HepG2 (cell line): ENCODE results near the gene CA11. TPM values are rescaled to one million over a fixed set of nuclear protein-coding genes. Genes with fewer than 3 reads are reported as not detected.

Source experiments
- AGO2 ChIP-seq: fragments of 200-400 bp; formaldehyde crosslinking; optimal IDR thresholded peaks from 2 replicates; pipeline ENCODE3; 2017; ENCODE audit warnings: mild to moderate bottlenecking, low read depth, low read length, moderate library complexity
- CHD2 ChIP-seq: IDR thresholded peaks from 2 replicates; pipeline ENCODE4 v1.6.1; 2011; ENCODE audit warnings: low read depth, low read length, improper control_type of control experiment
- NONO ChIP-seq, 2 experiments: fragments of 450-650 bp in 1 of 2; sonication (generic) in 1 of 2; formaldehyde crosslinking in 1 of 2; IDR thresholded peaks in 1 of 2; conservative IDR thresholded peaks in 1 of 2; 2 replicates each; pipeline versions ENCODE4 v1.6.1 to v1.8.0; 2017 to 2022; ENCODE audit warnings: mild to moderate bottlenecking in 1 of 2, missing genetic modification reagents in 1 of 2, moderate library complexity in 1 of 2
- PHF20 ChIP-seq: sonication (generic); formaldehyde crosslinking; IDR thresholded peaks from 2 replicates; pipeline ENCODE4 v1.5.0; 2020; ENCODE audit warnings: mild to moderate bottlenecking, missing genetic modification reagents
- PHF8 ChIP-seq: sonication (generic); formaldehyde crosslinking; IDR thresholded peaks from 2 replicates; pipeline ENCODE4 v1.5.0; 2020; ENCODE audit warnings: missing genetic modification reagents
- PPARG ChIP-seq: conservative IDR thresholded peaks from 2 replicates; pipeline ENCODE4 v1.6.1; 2016; ENCODE audit warnings: missing biosample characterization, missing genetic modification reagents
- ZFP90 ChIP-seq: sonication (generic); formaldehyde crosslinking; IDR thresholded peaks from 2 replicates; pipeline ENCODE4 v1.8.0; 2022; ENCODE audit warnings: missing genetic modification reagents, mild to moderate bottlenecking, inconsistent platforms, borderline replicate concordance
- ZNF138 ChIP-seq: sonication (generic); formaldehyde crosslinking; IDR thresholded peaks from 2 replicates; pipeline ENCODE4 v1.5.0; 2020; ENCODE audit warnings: mild to moderate bottlenecking, low read depth, missing genetic modification reagents
- polyA plus RNA-seq, 8 experiments: library from polyadenylated mRNA; depleted of rRNA in 3 of 8; stranded (reverse) in 7 of 8; unstranded in 1 of 8; fragments of >200 nt; fragmentation: Illumina TruSeq in 4 of 8; extraction: Trizol in 4 of 8; gene quantifications; 2 replicates each; pipeline versions ENCODE4 v1.2.1 to v1.2.3, GENCODE V29; 2011 to 2016; ENCODE audit warnings: low read depth in 4 of 8, missing spikeins in 1 of 8, mixed read lengths in 1 of 8; ENCODE audit not compliant: insufficient read depth in 1 of 8
- total RNA-seq, 5 experiments: library from RNA; depleted of rRNA; stranded (reverse); fragments of >200 nt; fragmentation: Illumina TruSeq; extraction: Trizol; gene quantifications; 2 replicates each; pipeline ENCODE4 v1.2.3, GENCODE V29; 2016; ENCODE audit warnings: low read depth in 1 of 5
- TF ChIP-seq, protein P1 (sequence below): sonication (generic); formaldehyde crosslinking; IDR thresholded peaks from 2 replicates; pipeline ENCODE4 v1.8.0; 2022; ENCODE audit warnings: mild to moderate bottlenecking, missing genetic modification reagents, moderate library complexity
- TF ChIP-seq, protein P2 (sequence below): sonication (generic); formaldehyde crosslinking; IDR thresholded peaks from 2 replicates; pipeline ENCODE4 v1.5.0; 2020; ENCODE audit warnings: missing genetic modification reagents, mild to moderate bottlenecking, borderline replicate concordance
- TF ChIP-seq, protein P3 (sequence below): sonication (generic); formaldehyde crosslinking; IDR thresholded peaks from 2 replicates; pipeline ENCODE4 v1.5.0; 2020; ENCODE audit warnings: missing genetic modification reagents
- TF ChIP-seq, protein P4 (sequence below): sonication (generic); formaldehyde crosslinking; IDR thresholded peaks from 2 replicates; pipeline ENCODE4 v1.8.1; 2023; ENCODE audit warnings: mild to moderate bottlenecking, missing genetic modification reagents
- TF ChIP-seq, protein P5 (sequence below), 2 experiments: fragments of 450-650 bp in 1 of 2; sonication (generic) in 1 of 2; formaldehyde crosslinking in 1 of 2; IDR thresholded peaks; 2 replicates each; pipeline versions ENCODE4 v1.6.1 to v1.8.0; 2016 to 2022; ENCODE audit warnings: antibody characterized with exemption in 1 of 2, mild to moderate bottlenecking in 1 of 2, missing genetic modification reagents in 1 of 2

CA11 gene
- total and polyA plus RNA-seq, 2 of the 13 experiments (the other 11 are each of a cell fraction or from before 2014, with no cell fraction given) = 0.41 to 0.58 TPM

DNA sequence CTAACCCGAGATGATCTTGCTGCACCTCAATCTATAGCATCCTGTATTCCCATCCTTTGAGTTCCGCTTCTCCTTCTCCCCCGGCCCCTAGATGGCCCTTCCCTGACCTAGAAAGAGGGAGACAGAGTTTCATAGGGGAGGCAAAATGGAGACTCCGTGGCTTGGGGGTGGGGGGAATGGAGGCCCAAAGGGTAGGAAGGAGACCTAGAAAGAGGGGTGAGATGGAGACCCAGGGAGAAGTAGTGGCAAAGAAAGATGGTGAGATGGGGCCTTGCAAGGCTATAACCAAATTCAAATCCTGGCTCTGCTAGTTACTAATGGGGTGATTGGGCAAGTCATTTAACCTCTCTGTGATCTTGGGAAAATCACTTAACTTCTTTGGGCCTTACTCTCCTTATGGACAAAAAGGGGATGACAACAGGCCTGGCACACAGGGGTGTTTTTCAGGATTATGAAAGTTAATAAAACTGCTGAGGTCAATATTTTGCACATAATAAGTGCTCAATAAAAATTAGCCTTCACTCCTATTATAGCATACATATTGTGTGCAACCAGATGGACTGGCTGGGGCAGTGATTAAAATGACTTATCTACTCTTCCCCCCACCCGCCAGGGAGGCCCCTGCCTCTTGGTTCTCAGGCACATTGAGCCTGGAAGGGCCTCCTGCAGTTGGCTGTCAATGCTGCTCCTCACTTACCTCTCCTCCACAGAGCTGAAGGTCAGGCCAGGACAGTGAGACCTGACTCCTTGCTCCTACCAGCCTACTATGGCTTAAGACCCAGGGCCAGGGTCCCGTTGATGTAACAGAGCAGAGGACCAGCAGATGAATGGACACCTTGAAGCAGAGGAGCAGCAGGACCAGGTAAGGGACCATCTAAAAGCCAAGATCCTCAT is 26.0 kb downstream of the CA11 start (continued):
- TF ChIP-seq CHD2 (no peak), NONO (IDR thresholded peaks at IDR 0.05) (no peak), NONO (CRISPR knock-in tag; conservative IDR thresholded peaks at IDR 0.05) (no peak), AGO2 (no peak), PHF8 (no peak), PPARG (no peak), PHF20 (CRISPR knock-in tag) (no peak), ZFP90 (CRISPR knock-in tag) (no peak), ZNF138 (CRISPR knock-in tag) (no peak)
- TF ChIP-seq, protein P1, sequence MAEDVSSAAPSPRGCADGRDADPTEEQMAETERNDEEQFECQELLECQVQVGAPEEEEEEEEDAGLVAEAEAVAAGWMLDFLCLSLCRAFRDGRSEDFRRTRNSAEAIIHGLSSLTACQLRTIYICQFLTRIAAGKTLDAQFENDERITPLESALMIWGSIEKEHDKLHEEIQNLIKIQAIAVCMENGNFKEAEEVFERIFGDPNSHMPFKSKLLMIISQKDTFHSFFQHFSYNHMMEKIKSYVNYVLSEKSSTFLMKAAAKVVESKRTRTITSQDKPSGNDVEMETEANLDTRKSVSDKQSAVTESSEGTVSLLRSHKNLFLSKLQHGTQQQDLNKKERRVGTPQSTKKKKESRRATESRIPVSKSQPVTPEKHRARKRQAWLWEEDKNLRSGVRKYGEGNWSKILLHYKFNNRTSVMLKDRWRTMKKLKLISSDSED (CRISPR knock-in tag) = no peak
- TF ChIP-seq, protein P2, sequence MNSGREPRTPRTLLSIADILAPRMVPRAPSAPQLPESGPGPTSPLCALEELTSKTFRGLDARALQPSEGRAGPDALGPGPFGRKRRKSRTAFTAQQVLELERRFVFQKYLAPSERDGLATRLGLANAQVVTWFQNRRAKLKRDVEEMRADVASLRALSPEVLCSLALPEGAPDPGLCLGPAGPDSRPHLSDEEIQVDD (CRISPR knock-in tag) = no peak
- TF ChIP-seq, protein P3, sequence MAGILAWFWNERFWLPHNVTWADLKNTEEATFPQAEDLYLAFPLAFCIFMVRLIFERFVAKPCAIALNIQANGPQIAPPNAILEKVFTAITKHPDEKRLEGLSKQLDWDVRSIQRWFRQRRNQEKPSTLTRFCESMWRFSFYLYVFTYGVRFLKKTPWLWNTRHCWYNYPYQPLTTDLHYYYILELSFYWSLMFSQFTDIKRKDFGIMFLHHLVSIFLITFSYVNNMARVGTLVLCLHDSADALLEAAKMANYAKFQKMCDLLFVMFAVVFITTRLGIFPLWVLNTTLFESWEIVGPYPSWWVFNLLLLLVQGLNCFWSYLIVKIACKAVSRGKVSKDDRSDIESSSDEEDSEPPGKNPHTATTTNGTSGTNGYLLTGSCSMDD = no peak
- TF ChIP-seq, protein P4, sequence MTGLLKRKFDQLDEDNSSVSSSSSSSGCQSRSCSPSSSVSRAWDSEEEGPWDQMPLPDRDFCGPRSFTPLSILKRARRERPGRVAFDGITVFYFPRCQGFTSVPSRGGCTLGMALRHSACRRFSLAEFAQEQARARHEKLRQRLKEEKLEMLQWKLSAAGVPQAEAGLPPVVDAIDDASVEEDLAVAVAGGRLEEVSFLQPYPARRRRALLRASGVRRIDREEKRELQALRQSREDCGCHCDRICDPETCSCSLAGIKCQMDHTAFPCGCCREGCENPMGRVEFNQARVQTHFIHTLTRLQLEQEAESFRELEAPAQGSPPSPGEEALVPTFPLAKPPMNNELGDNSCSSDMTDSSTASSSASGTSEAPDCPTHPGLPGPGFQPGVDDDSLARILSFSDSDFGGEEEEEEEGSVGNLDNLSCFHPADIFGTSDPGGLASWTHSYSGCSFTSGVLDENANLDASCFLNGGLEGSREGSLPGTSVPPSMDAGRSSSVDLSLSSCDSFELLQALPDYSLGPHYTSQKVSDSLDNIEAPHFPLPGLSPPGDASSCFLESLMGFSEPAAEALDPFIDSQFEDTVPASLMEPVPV (CRISPR knock-in tag) = peak; percentile 19; the same call in 1 of the 2 replicates
- TF ChIP-seq, protein P5, sequence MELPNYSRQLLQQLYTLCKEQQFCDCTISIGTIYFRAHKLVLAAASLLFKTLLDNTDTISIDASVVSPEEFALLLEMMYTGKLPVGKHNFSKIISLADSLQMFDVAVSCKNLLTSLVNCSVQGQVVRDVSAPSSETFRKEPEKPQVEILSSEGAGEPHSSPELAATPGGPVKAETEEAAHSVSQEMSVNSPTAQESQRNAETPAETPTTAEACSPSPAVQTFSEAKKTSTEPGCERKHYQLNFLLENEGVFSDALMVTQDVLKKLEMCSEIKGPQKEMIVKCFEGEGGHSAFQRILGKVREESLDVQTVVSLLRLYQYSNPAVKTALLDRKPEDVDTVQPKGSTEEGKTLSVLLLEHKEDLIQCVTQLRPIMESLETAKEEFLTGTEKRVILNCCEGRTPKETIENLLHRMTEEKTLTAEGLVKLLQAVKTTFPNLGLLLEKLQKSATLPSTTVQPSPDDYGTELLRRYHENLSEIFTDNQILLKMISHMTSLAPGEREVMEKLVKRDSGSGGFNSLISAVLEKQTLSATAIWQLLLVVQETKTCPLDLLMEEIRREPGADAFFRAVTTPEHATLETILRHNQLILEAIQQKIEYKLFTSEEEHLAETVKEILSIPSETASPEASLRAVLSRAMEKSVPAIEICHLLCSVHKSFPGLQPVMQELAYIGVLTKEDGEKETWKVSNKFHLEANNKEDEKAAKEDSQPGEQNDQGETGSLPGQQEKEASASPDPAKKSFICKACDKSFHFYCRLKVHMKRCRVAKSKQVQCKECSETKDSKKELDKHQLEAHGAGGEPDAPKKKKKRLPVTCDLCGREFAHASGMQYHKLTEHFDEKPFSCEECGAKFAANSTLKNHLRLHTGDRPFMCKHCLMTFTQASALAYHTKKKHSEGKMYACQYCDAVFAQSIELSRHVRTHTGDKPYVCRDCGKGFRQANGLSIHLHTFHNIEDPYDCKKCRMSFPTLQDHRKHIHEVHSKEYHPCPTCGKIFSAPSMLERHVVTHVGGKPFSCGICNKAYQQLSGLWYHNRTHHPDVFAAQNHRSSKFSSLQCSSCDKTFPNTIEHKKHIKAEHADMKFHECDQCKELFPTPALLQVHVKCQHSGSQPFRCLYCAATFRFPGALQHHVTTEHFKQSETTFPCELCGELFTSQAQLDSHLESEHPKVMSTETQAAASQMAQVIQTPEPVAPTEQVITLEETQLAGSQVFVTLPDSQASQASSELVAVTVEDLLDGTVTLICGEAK (IDR thresholded peaks at IDR 0.05) = no peak
- TF ChIP-seq, protein P5 (CRISPR knock-in tag; IDR thresholded peaks at IDR 0.05) = no peak
